CD4-positive, alpha-beta T cell (primary cell): ENCODE measurements around the gene UNC119. TPM values are rescaled to one million over a fixed set of nuclear protein-coding genes. Genes with fewer than 3 reads are reported as not detected.

Source experiments
- ATAC-seq: fragments of 200-7000 bp; cut with Tn5 transposase; one replicate; pipeline ENCODE4 v1.10.0; 2022; ENCODE audit warnings: mild to moderate bottlenecking; ENCODE audit not compliant: poor library complexity
- CTCF ChIA-PET: fragments of 350-600 bp; sonication (Branson Sonifier 250); formaldehyde crosslinking; loops from one replicate; lab custom pipeline; 2021; ENCODE audit warnings: antibody characterized with exemption, inconsistent platforms; lab: Charles Lee
- POLR2A ChIA-PET: fragments of 350-600 bp; sonication (Branson Sonifier 250); formaldehyde crosslinking; loops from one replicate; lab custom pipeline; 2021; ENCODE audit warnings: antibody characterized with exemption, inconsistent platforms; lab: Charles Lee
- DNase-seq, 14 experiments: peaks; one replicate each; pipeline ENCODE4 v3.0.0-alpha.2; 2013 to 2020; ENCODE audit warnings: mixed read lengths in 2 of 14
- H3K27ac ChIP-seq, 2 donors: one replicate each; pipeline versions ENCODE4 v1.5.1 to v1.7.0; 2013; ENCODE audit warnings: low read length in 2 of 2, low read depth in 1 of 2, mild to moderate bottlenecking in 1 of 2
- H3K27me3 ChIP-seq, 2 experiments: 1 replicate in 1 of 2; 2 replicates in 1 of 2; pipeline versions ENCODE4 v1.6.1 to v1.7.0; 2013; ENCODE audit warnings: low read length in 2 of 2, control low read depth in 1 of 2, mild to moderate bottlenecking in 1 of 2, moderate library complexity in 1 of 2; ENCODE audit not compliant: insufficient read depth in 2 of 2, control insufficient read depth in 1 of 2
- H3K36me3 ChIP-seq: one replicate; pipeline ENCODE4 v1.6.1; 2013; ENCODE audit warnings: low read length, control low read depth; ENCODE audit not compliant: insufficient read depth
- H3K4me1 ChIP-seq: one replicate; pipeline ENCODE4 v1.6.1; 2013; ENCODE audit warnings: low read length, control low read depth; ENCODE audit not compliant: insufficient read depth
- H3K4me3 ChIP-seq: one replicate; pipeline ENCODE4 v1.5.1; 2013; ENCODE audit warnings: mild to moderate bottlenecking, low read length, moderate library complexity
- H3K9me3 ChIP-seq, 2 experiments: 1 replicate in 1 of 2; 2 replicates in 1 of 2; pipeline versions ENCODE4 v1.6.1 to v1.7.0; 2013; ENCODE audit warnings: low read length in 2 of 2, mild to moderate bottlenecking in 2 of 2, control low read depth in 1 of 2, moderate library complexity in 1 of 2; ENCODE audit not compliant: control insufficient read depth in 1 of 2, insufficient read depth in 1 of 2
- H3K27ac Mint-ChIP-seq: one replicate; pipeline ENCODE4 v1.8.0; 2020; ENCODE audit warnings: mixed read lengths
- H3K27me3 Mint-ChIP-seq: one replicate; pipeline ENCODE4 v1.8.0; 2021; ENCODE audit warnings: mixed read lengths
- H3K36me3 Mint-ChIP-seq: one replicate; pipeline ENCODE4 v1.8.0; 2021; ENCODE audit warnings: low read depth, mixed read lengths
- H3K4me1 Mint-ChIP-seq: one replicate; pipeline ENCODE4 v1.8.0; 2021; ENCODE audit warnings: low read depth, mixed read lengths
- H3K4me3 Mint-ChIP-seq: one replicate; pipeline ENCODE4 v1.8.0; 2020; ENCODE audit warnings: mild to moderate bottlenecking, mixed read lengths
- H3K9me3 Mint-ChIP-seq: one replicate; pipeline ENCODE4 v1.8.0; 2020; ENCODE audit warnings: mixed read lengths
- CTCF ChIP-seq: fragments of 200-600 bp; IDR thresholded peaks from one replicate; pipeline ENCODE4 v1.8.0; 2022; ENCODE audit warnings: antibody characterized with exemption, mild to moderate bottlenecking
- intact Hi-C, 2 experiments: fragments of 100-400 bp; cut with DNase I in 1 of 2; cut with micrococcal nuclease in 1 of 2; formaldehyde crosslinking; loops; one replicate each; pipeline versions ENCODE4 v1.15.1 to v1.9.0; 2023 to 2025; cut with DNase I, micrococcal nuclease
- total RNA-seq, 174 experiments: library from RNA in 2 of 174; stranded (reverse) in 2 of 174; gene quantifications; one replicate each; pipeline ENCODE4 v1.2.3 and lab custom pipeline; 2021 to 2026

Gene UNC119
- total RNA-seq, 2 experiments from 2014 or later, result 77.1 to 83.9 TPM

GRCh38 chr17:28518132-28518531 lies 34.3 kb downstream of the UNC119 start:
- Mint-ChIP-seq H3K9me3 (no peaks in the 10 kb centered on the region), H3K36me3 (no peaks in the 10 kb centered on the region), H3K4me1 (no peaks in the 10 kb centered on the region), H3K4me3 (no peak overlapping the region), H3K27me3 (peaks cover 10% of the 10 kb centered on the region), H3K27ac (no peak overlapping the region)
- intact Hi-C loops, result no loop called here
- ATAC-seq (no peak), DNase-seq (no peak)
- no peak overlapping the region for H3K27ac ChIP-seq
- no peaks in the 10 kb centered on the region for H3K36me3 ChIP-seq
- CTCF ChIA-PET, result no interaction called here
- no peaks in the 10 kb centered on the region for H3K27me3 ChIP-seq
- no peak for TF ChIP-seq CTCF
- no peak overlapping the region for H3K4me3 ChIP-seq
- POLR2A ChIA-PET, result no interaction called here
- no peaks in the 10 kb centered on the region for H3K9me3 ChIP-seq
- no peaks in the 10 kb centered on the region for H3K4me1 ChIP-seq

GRCh38 chr17:28515518-28515917 lies 36.9 kb downstream of the UNC119 start:
- H3K27ac Mint-ChIP-seq, result no peak overlapping the region
- H3K27ac ChIP-seq, result no peak overlapping the region
- peaks cover 21% of the 10 kb centered on the region for H3K27me3 Mint-ChIP-seq
- no peaks in the 10 kb centered on the region for H3K36me3 Mint-ChIP-seq
- no peak for TF ChIP-seq CTCF
- H3K4me3 Mint-ChIP-seq, result no peak overlapping the region
- DNase-seq, result no peak
- POLR2A ChIA-PET, result no interaction called here
- H3K9me3 ChIP-seq, result no peaks in the 10 kb centered on the region
- H3K27me3 ChIP-seq, result peaks cover 0 to 6% of the 10 kb centered on the region in 2 experiments
- no peaks in the 10 kb centered on the region for H3K4me1 ChIP-seq
- H3K9me3 Mint-ChIP-seq, result no peaks in the 10 kb centered on the region
- intact Hi-C loops, result no loop called here
- CTCF ChIA-PET, result no interaction called here
- H3K36me3 ChIP-seq, result no peaks in the 10 kb centered on the region
- no peak for ATAC-seq
- no peak overlapping the region for H3K4me3 ChIP-seq
- H3K4me1 Mint-ChIP-seq, result no peaks in the 10 kb centered on the region

- Histone ChIP-seq H3K4me3 (no peak overlapping the region), H3K4me1 (no peaks in the 10 kb centered on the region), H3K27me3 (peaks cover 2 to 9% of the 10 kb centered on the region in 2 experiments), H3K36me3 (no peaks in the 10 kb centered on the region), H3K27ac (no peak overlapping the region), H3K9me3 (no peaks in the 10 kb centered on the region)
- Mint-ChIP-seq H3K27me3 (peaks cover 31% of the 10 kb centered on the region), H3K27ac (no peak overlapping the region), H3K4me1 (no peaks in the 10 kb centered on the region), H3K9me3 (no peaks in the 10 kb centered on the region), H3K36me3 (no peaks in the 10 kb centered on the region), H3K4me3 (no peak overlapping the region)
- POLR2A ChIA-PET, result no interaction called here
- intact Hi-C loops, result no loop called here
- CTCF ChIA-PET, result no interaction called here
- TF ChIP-seq CTCF, result no peak
- ATAC-seq (no peak), DNase-seq (no peak)
Observed at GRCh38 chr17:28514561-28515002, 37.8 kb downstream of the UNC119 start.
